IMR-90 (cell line): Measurements from ENCODE around the gene NLGN4X. TPM values are rescaled to one million over a fixed set of nuclear protein-coding genes. Genes with fewer than 3 reads are reported as not detected.

Experiments
- ATAC-seq: fragments of 200-7000 bp; cut with Tn5 transposase; 2 replicates; pipeline ENCODE4 v1.9.1; 2020; ENCODE audit warnings: low read depth, mild to moderate bottlenecking, moderate library complexity
- BruUV-seq: library from RNA; stranded (reverse); fragments of 400-500 nt; replicated peaks from 2 replicates; lab custom pipeline; 2021; lab: Mats Ljungman, UMichigan
- CTCF ChIA-PET: fragments of 300-600 bp; formaldehyde crosslinking; extraction: SDS; loops from one replicate; lab custom pipeline; 2021; ENCODE audit warnings: antibody characterized with exemption; lab: Yijun Ruan, JAX
- POLR2A ChIA-PET: fragments of 300-600 bp; sonication (Branson Sonifier 250); formaldehyde crosslinking; loops from one replicate; lab custom pipeline; 2022; ENCODE audit warnings: antibody characterized with exemption; ENCODE audit not compliant: unreplicated experiment; lab: Charles Lee
- DNase-seq: peaks from one replicate; pipeline ENCODE4 v3.0.0; 2013
- H2AFZ ChIP-seq: replicated peaks from 2 replicates; pipeline ENCODE3; 2013; ENCODE audit warnings: low read length, mild to moderate bottlenecking; ENCODE audit not compliant: poor library complexity
- H2AK5ac ChIP-seq: 2 replicates; pipeline ENCODE4 v1.6.1; 2013; ENCODE audit warnings: low read depth, low read length, inconsistent platforms
- H2AK9ac ChIP-seq: replicated peaks from 2 replicates; pipeline ENCODE3; 2013; ENCODE audit warnings: mild to moderate bottlenecking, low read depth, low read length, moderate library complexity; ENCODE audit not compliant: poor library complexity
- H2BK120ac ChIP-seq: 2 replicates; pipeline ENCODE4 v1.6.1; 2013; ENCODE audit warnings: low read depth, low read length, inconsistent platforms
- H2BK15ac ChIP-seq: 3 replicates; pipeline ENCODE4 v1.6.1; 2013; ENCODE audit warnings: low read depth, low read length, inconsistent platforms
- H2BK20ac ChIP-seq: 2 replicates; pipeline ENCODE4 v1.6.1; 2013; ENCODE audit warnings: low read depth, mild to moderate bottlenecking, inconsistent platforms, low read length, moderate library complexity
- H2BK5ac ChIP-seq: 2 replicates; pipeline ENCODE4 v1.6.1; 2013; ENCODE audit warnings: mild to moderate bottlenecking, low read depth, low read length, inconsistent platforms; ENCODE audit not compliant: poor library complexity, severe bottlenecking
- H3K14ac ChIP-seq: replicated peaks from 2 replicates; pipeline ENCODE4 v1.6.1; 2013; ENCODE audit warnings: low read depth, low read length, inconsistent platforms
- H3K18ac ChIP-seq: 2 replicates; pipeline ENCODE4 v1.6.1; 2013; ENCODE audit warnings: low read depth, low read length, control low read depth
- H3K23ac ChIP-seq: 2 replicates; pipeline ENCODE4 v1.6.1; 2013; ENCODE audit warnings: low read depth, low read length, inconsistent platforms
- H3K27ac ChIP-seq: 2 replicates; pipeline ENCODE4 v1.5.1; 2013; ENCODE audit warnings: mild to moderate bottlenecking, control low read depth, low read length; ENCODE audit not compliant: insufficient read depth
- H3K27me3 ChIP-seq: 2 replicates; pipeline ENCODE4 v1.6.1; 2013; ENCODE audit warnings: low read length; ENCODE audit not compliant: control insufficient read depth, insufficient read depth
- H3K36me3 ChIP-seq: 2 replicates; pipeline ENCODE4 v1.6.1; 2013; ENCODE audit warnings: low read length, mixed read lengths; ENCODE audit not compliant: control insufficient read depth, insufficient read depth
- H3K4ac ChIP-seq: 2 replicates; pipeline ENCODE4 v1.6.1; 2013; ENCODE audit warnings: low read depth, low read length, inconsistent platforms
- H3K4me1 ChIP-seq: 2 replicates; pipeline ENCODE4 v1.6.1; 2013; ENCODE audit warnings: low read length, mixed read lengths; ENCODE audit not compliant: control insufficient read depth, insufficient read depth
- H3K4me2 ChIP-seq: 2 replicates; pipeline ENCODE4 v1.6.1; 2013; ENCODE audit warnings: low read depth, mild to moderate bottlenecking, control low read depth, low read length, moderate library complexity
- H3K4me3 ChIP-seq: 2 replicates; pipeline ENCODE4 v1.5.1; 2013; ENCODE audit warnings: low read depth, mild to moderate bottlenecking, control low read depth, low read length, moderate library complexity; ENCODE audit not compliant: insufficient read depth
- H3K56ac ChIP-seq: 2 replicates; pipeline ENCODE4 v1.6.1; 2013; ENCODE audit warnings: low read length, inconsistent platforms; ENCODE audit not compliant: insufficient read depth; ENCODE audit errors: extremely low read depth
- H3K79me1 ChIP-seq, 2 experiments: 2 replicates each; pipeline ENCODE4 v1.6.1; 2013; ENCODE audit warnings: low read length in 2 of 2, inconsistent platforms in 1 of 2, low read depth in 1 of 2
- H3K9ac ChIP-seq: 2 replicates; pipeline ENCODE4 v1.6.1; 2013; ENCODE audit warnings: low read depth, low read length, control low read depth
- H3K9me1 ChIP-seq: 2 replicates; pipeline ENCODE4 v1.6.1; 2013; ENCODE audit warnings: low read length, inconsistent platforms; ENCODE audit not compliant: insufficient read depth
- H3K9me3 ChIP-seq: 2 replicates; pipeline ENCODE4 v1.6.1; 2013; ENCODE audit warnings: low read length; ENCODE audit not compliant: control insufficient read depth, insufficient read depth
- H4K20me1 ChIP-seq: 2 replicates; pipeline ENCODE4 v1.6.1; 2013; ENCODE audit warnings: low read length, inconsistent platforms; ENCODE audit not compliant: insufficient read depth
- H4K5ac ChIP-seq: 2 replicates; pipeline ENCODE4 v1.6.1; 2013; ENCODE audit warnings: mild to moderate bottlenecking, low read depth, low read length, control low read depth
- H4K8ac ChIP-seq, 2 experiments: 2 replicates each; pipeline ENCODE4 v1.6.1; 2013; ENCODE audit warnings: low read depth in 2 of 2, low read length in 2 of 2, control low read depth in 1 of 2, inconsistent platforms in 1 of 2
- H4K91ac ChIP-seq: 2 replicates; pipeline ENCODE4 v1.6.1; 2013; ENCODE audit warnings: low read depth, low read length, inconsistent platforms; ENCODE audit not compliant: insufficient read depth
- BHLHE40 ChIP-seq: fragments of 150-350 bp; IDR thresholded peaks from 2 replicates; pipeline ENCODE4 v1.6.1; 2016; ENCODE audit warnings: mild to moderate bottlenecking, low read depth, low read length
- CHD1 ChIP-seq: IDR thresholded peaks from 2 replicates; pipeline ENCODE4 v1.6.1; 2012; ENCODE audit warnings: low read depth, low read length, improper control_type of control experiment
- CTCF ChIP-seq: conservative IDR thresholded peaks from 2 replicates; pipeline ENCODE4 v1.5.1; 2012; ENCODE audit warnings: mild to moderate bottlenecking, low read depth, low read length, improper control_type of control experiment
- ELK1 ChIP-seq: fragments of 150-350 bp; IDR thresholded peaks from 2 replicates; pipeline ENCODE4 v1.6.1; 2016; ENCODE audit warnings: low read depth, mild to moderate bottlenecking, low read length, moderate library complexity, borderline replicate concordance
- FOS ChIP-seq: fragments of 150-350 bp; IDR thresholded peaks from 2 replicates; pipeline ENCODE4 v1.6.1; 2016; ENCODE audit warnings: low read depth, low read length
- MAFK ChIP-seq: IDR thresholded peaks from 2 replicates; pipeline ENCODE4 v1.6.1; 2012; ENCODE audit warnings: low read depth, low read length, improper control_type of control experiment
- MAZ ChIP-seq: IDR thresholded peaks from 2 replicates; pipeline ENCODE4 v1.6.1; 2012; ENCODE audit warnings: low read depth, mild to moderate bottlenecking, low read length, improper control_type of control experiment, moderate library complexity, borderline replicate concordance
- MXI1 ChIP-seq: IDR thresholded peaks from 2 replicates; pipeline ENCODE4 v1.6.1; 2012; ENCODE audit warnings: low read depth, mild to moderate bottlenecking, low read length, moderate library complexity, borderline replicate concordance
- NFE2L2 ChIP-seq: fragments of 150-350 bp; IDR thresholded peaks from 2 replicates; pipeline ENCODE4 v1.6.1; 2016; ENCODE audit warnings: low read depth, mild to moderate bottlenecking, low read length
- POLR2A ChIP-seq: IDR thresholded peaks from 2 replicates; pipeline ENCODE4 v1.6.1; 2012; ENCODE audit warnings: mild to moderate bottlenecking, low read depth, low read length
- RAD21 ChIP-seq: IDR thresholded peaks from 2 replicates; pipeline ENCODE4 v1.6.1; 2012; ENCODE audit warnings: low read length, improper control_type of control experiment
- RCOR1 ChIP-seq: IDR thresholded peaks from 2 replicates; pipeline ENCODE4 v1.6.1; 2012; ENCODE audit warnings: mild to moderate bottlenecking, low read length, improper control_type of control experiment; ENCODE audit not compliant: insufficient replicate concordance
- RFX5 ChIP-seq: IDR thresholded peaks from 2 replicates; pipeline ENCODE4 v1.8.0; 2012; ENCODE audit warnings: low read depth, mild to moderate bottlenecking, low read length, moderate library complexity
- SMC3 ChIP-seq: fragments of 150-350 bp; IDR thresholded peaks from 2 replicates; pipeline ENCODE4 v1.6.1; 2016; ENCODE audit warnings: low read depth, mild to moderate bottlenecking, antibody characterized with exemption, low read length, moderate library complexity
- USF2 ChIP-seq: fragments of 150-350 bp; IDR thresholded peaks from 2 replicates; pipeline ENCODE4 v1.6.1; 2017; ENCODE audit warnings: mild to moderate bottlenecking, antibody characterized with exemption, low read length, low read depth
- WGBS, 2 experiments: methylation state at CpG; one replicate each; pipeline versions ENCODE4 v1.1.5 to v1.1.7; 2013; ENCODE audit warnings: missing lambda C conversion rate in 2 of 2; ENCODE audit not compliant: insufficient read length in 1 of 2; ENCODE audit errors: extremely low coverage in 2 of 2; 5-methylcytosine and 5-hydroxymethylcytosine counted together
- dilution Hi-C: fragments of 300-500 bp; cut with HindIII; formaldehyde crosslinking; loops from one replicate; pipeline ENCODE4 v1.14.3; 2018; ENCODE audit warnings: low sequenced_read_pairs; ENCODE audit not compliant: unreplicated experiment
- in situ Hi-C: fragments of 300-500 bp; cut with MboI; formaldehyde crosslinking; loops from 3 replicates; pipeline ENCODE4 v1.14.3; 2019; ENCODE audit warnings: low sequenced_read_pairs, inconsistent platforms, mixed read lengths
- intact Hi-C: fragments of 100-400 bp; cut with micrococcal nuclease; formaldehyde crosslinking; loops from 2 replicates; pipeline ENCODE4 v1.10.0; 2022
- polyA plus RNA-seq, 3 experiments: library from polyadenylated mRNA; depleted of rRNA; stranded (reverse); fragments of >200 nt; gene quantifications; 2 replicates each; pipeline ENCODE4 v1.2.3, GENCODE V29; 2012; ENCODE audit warnings: low replicate concordance in 1 of 3
- total RNA-seq: library from RNA; depleted of rRNA; stranded (reverse); fragments of >200 nt; gene quantifications from 2 replicates; pipeline ENCODE4 v1.2.3, GENCODE V29; 2012

Gene NLGN4X
- total and polyA plus RNA-seq, 2 of the 4 experiments (the other 2 are of a cell fraction), result not detected

- Histone ChIP-seq H3K56ac (no peak overlapping the region), H3K9me1 (no peaks in the 10 kb centered on the region), H3K4me2 (no peak overlapping the region), H3K27ac (no peak overlapping the region), H2AK9ac (no peak overlapping the region), H3K79me1 (no peaks in the 10 kb centered on the region), H3K14ac (no peak overlapping the region), H3K4me1 (no peaks in the 10 kb centered on the region), H3K23ac (no peak overlapping the region), H2BK120ac (no peak overlapping the region), H3K4ac (no peak overlapping the region), H4K8ac (no peak overlapping the region), H2BK15ac (no peak overlapping the region), H3K4me3 (no peak overlapping the region), H3K9ac (no peak overlapping the region), H4K20me1 (no peaks in the 10 kb centered on the region), H2BK5ac (no peak overlapping the region), H2AK5ac (no peak overlapping the region), H2BK20ac (no peak overlapping the region), H3K27me3 (no peaks in the 10 kb centered on the region), H4K5ac (no peak overlapping the region), H4K91ac (no peak overlapping the region), H2AFZ (no peak overlapping the region), H3K9me3 (peaks cover 4% of the 10 kb centered on the region), H3K18ac (no peak overlapping the region), H3K36me3 (no peaks in the 10 kb centered on the region)
- no TSS peak for BruUV-seq
- no peak for DNase-seq
- POLR2A ChIA-PET, result no interaction called here
- CTCF ChIA-PET, result no interaction called here
- no CpG with 5 or more reads among the region's 3 CpGs for WGBS, 2 experiments
- ATAC-seq, result no peak
- in situ Hi-C loops, result no loop called here
- dilution Hi-C loops, result no loop called here
- intact Hi-C loops, result no loop called here
- no peak for TF ChIP-seq USF2
- TF ChIP-seq SMC3, result no peak
- no peak for TF ChIP-seq MAZ
- TF ChIP-seq NFE2L2, result no peak
- TF ChIP-seq FOS, result no peak
- TF ChIP-seq CHD1, result no peak
- no peak for TF ChIP-seq MAFK
- no peak for TF ChIP-seq CTCF
- TF ChIP-seq RCOR1, result no peak
- no peak for TF ChIP-seq RAD21
- no peak for TF ChIP-seq RFX5
- TF ChIP-seq BHLHE40, result no peak
- TF ChIP-seq POLR2A, result no peak
- TF ChIP-seq MXI1, result no peak
- no peak for TF ChIP-seq ELK1
These were observed 28.4 kb upstream of the NLGN4X start for GRCh38 chrX:6257025-6257424.
